Measurements from ENCODE around the gene PTDSS2.

PTDSS2 gene

GRCh38 chr11:459511-460220 is 9.6 kb downstream of the PTDSS2 start:
- ChIA-PET CTCF (interaction anchor here (1.3 kb wide), 1 partner anchor 13 kb away, joined by 4 read pairs; no protein-coding TSS in a partner anchor), POLR2A (interaction anchor here (0.6 kb wide), 1 partner anchor 12 kb away, joined by 3 read pairs; no protein-coding TSS in a partner anchor)
- DNase-seq (ENCODE audit: extremely low spot score), result no peak
- TF ChIP-seq, protein P1, sequence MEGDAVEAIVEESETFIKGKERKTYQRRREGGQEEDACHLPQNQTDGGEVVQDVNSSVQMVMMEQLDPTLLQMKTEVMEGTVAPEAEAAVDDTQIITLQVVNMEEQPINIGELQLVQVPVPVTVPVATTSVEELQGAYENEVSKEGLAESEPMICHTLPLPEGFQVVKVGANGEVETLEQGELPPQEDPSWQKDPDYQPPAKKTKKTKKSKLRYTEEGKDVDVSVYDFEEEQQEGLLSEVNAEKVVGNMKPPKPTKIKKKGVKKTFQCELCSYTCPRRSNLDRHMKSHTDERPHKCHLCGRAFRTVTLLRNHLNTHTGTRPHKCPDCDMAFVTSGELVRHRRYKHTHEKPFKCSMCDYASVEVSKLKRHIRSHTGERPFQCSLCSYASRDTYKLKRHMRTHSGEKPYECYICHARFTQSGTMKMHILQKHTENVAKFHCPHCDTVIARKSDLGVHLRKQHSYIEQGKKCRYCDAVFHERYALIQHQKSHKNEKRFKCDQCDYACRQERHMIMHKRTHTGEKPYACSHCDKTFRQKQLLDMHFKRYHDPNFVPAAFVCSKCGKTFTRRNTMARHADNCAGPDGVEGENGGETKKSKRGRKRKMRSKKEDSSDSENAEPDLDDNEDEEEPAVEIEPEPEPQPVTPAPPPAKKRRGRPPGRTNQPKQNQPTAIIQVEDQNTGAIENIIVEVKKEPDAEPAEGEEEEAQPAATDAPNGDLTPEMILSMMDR (IDR thresholded peaks at IDR 0.05; ENCODE audit: control extremely low read depth, extremely low read depth, low read depth, missing control alignments), result no peak

DNA sequence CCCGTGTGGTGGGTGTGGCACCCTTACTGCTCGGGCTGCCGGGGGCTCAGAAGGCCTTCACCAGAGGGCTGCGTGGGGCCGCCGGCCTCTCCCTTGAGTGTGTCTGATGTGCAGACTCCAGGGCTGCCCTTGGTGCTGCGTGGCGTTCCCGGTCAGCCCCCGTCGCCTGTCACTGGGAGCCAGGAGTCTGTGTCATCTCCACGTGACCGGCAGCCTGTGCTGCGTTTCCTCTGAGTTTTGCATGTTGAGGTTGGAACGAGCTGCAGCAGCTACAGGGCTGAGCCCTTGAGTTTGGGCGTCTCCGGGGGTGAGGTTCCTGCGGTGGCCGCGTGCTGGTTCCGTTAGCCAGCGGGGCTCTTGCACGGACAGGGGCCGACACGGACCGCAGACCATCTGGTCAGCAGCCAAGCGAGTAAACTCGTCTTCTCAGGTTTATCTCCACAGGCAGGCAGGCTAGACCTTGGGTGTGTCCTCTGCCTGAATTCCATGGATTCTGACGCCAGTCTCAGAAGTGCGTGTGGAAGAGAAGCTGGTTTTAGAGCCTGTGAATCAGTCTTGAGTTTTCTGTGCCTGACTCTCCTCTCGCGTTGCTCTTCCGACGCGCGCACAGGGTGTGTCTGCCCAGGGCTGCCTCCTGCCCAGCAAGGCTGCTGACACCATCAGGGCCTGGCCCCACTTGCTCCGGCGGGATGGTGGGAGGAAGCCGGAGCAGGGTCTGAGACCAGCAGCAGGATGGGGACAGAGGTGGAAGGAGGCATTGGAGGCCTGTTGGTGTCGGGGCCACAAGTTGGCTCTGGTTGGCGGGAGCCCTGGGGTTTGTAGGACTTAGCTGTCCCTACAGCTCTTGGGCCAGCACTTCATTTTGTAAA is 10.5 kb downstream of the PTDSS2 start:
- DNase-seq (ENCODE audit: extremely low spot score), result no peak
- TF ChIP-seq, protein P1 (IDR thresholded peaks at IDR 0.05; ENCODE audit: control extremely low read depth, extremely low read depth, low read depth, missing control alignments), result no peak
- ChIA-PET POLR2A (no interaction called here), CTCF (interaction anchor here (1.3 kb wide), 1 partner anchor 12 kb away, joined by 4 read pairs; no protein-coding TSS in a partner anchor)

- no peak for DNase-seq (ENCODE audit: extremely low spot score)
- CTCF ChIA-PET, result no interaction called here
- POLR2A ChIA-PET, result interaction anchor here (0.6 kb wide), 1 partner anchor 50 kb away, joined by 4 read pairs; no protein-coding TSS in a partner anchor
- TF ChIP-seq, protein P1 (IDR thresholded peaks at IDR 0.05; ENCODE audit: control extremely low read depth, extremely low read depth, low read depth, missing control alignments), result no peak
Observed at GRCh38 chr11:461626-462025, 11.5 kb downstream of the PTDSS2 start.

- ChIA-PET CTCF (no interaction called here), POLR2A (interaction anchor here (0.6 kb wide), 1 partner anchor 49 kb away, joined by 4 read pairs; no protein-coding TSS in a partner anchor)
- DNase-seq (ENCODE audit: extremely low spot score), result no peak
- TF ChIP-seq, protein P1 (IDR thresholded peaks at IDR 0.05; ENCODE audit: control extremely low read depth, extremely low read depth, low read depth, missing control alignments), result no peak
Observed at GRCh38 chr11:462107-462890, 12.2 kb downstream of the PTDSS2 start.

- no peak for DNase-seq (ENCODE audit: extremely low spot score)
- TF ChIP-seq, protein P1 (IDR thresholded peaks at IDR 0.05; ENCODE audit: control extremely low read depth, extremely low read depth, low read depth, missing control alignments), result no peak
- ChIA-PET CTCF (interaction anchor here (3.6 kb wide), 1 partner anchor 16 kb away, joined by 11 read pairs; no protein-coding TSS in a partner anchor), POLR2A (no interaction called here)
Observed at GRCh38 chr11:464316-464715, 14.2 kb downstream of the PTDSS2 start.
